ENCODE measurements around the gene JAG1.

DNA sequence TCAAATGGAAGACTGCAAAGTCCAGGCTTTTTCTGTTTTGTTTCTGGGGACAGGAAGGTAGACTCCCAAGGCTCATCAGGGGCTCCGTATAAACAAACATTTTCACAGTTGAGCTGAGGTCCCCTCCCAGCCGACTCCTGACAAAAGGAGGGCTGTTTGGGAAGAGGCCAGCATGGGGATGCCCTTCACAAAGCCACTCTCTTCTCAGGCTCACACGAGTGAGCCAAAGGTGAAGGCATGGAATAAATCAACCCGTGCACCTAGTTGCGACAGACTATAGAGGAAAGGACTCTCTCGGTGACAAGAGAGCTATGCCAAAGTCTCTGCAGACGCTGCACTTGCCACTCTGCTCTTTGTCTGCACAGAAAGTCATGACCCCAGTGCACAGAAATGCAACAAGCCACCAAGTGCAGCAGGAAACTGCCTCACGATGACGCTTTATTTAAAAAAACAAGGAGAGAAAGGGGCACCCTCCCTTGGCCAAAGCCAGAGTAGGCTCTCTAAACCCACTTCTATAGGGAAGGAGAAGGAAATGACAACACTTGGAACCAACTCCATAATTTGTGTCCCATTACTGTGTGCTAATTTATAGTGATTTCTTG, 21.0 kb downstream of the JAG1 start:
- TF ChIP-seq ZNF138 (CRISPR knock-in tag; conservative IDR thresholded peaks at IDR 0.05): no peak
- TF ChIP-seq, protein P1, sequence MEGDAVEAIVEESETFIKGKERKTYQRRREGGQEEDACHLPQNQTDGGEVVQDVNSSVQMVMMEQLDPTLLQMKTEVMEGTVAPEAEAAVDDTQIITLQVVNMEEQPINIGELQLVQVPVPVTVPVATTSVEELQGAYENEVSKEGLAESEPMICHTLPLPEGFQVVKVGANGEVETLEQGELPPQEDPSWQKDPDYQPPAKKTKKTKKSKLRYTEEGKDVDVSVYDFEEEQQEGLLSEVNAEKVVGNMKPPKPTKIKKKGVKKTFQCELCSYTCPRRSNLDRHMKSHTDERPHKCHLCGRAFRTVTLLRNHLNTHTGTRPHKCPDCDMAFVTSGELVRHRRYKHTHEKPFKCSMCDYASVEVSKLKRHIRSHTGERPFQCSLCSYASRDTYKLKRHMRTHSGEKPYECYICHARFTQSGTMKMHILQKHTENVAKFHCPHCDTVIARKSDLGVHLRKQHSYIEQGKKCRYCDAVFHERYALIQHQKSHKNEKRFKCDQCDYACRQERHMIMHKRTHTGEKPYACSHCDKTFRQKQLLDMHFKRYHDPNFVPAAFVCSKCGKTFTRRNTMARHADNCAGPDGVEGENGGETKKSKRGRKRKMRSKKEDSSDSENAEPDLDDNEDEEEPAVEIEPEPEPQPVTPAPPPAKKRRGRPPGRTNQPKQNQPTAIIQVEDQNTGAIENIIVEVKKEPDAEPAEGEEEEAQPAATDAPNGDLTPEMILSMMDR (IDR thresholded peaks at IDR 0.05): no peak
- no peak for TF ChIP-seq ZNF423 (CRISPR knock-in tag; IDR thresholded peaks at IDR 0.05)
